Stimulated activated CD8-positive, alpha-beta memory T cell treated with anti-CD3 and anti-CD28 coated beads, Interleukin-15, amount 100 ng/mL, for 24 hours (primary cell): Measurements from ENCODE around the gene MARCHF7.
"Not testable (repeated sequence)": the region's sequence is repeated elsewhere in the genome, so short reads cannot be mapped to it uniquely, and the experiment has no call there.

Experiments
- DNase-seq: peaks from one replicate; pipeline ENCODE4 v3.0.0-alpha.2; 2020; ENCODE audit warnings: low read depth

Gene MARCHF7, protein sequence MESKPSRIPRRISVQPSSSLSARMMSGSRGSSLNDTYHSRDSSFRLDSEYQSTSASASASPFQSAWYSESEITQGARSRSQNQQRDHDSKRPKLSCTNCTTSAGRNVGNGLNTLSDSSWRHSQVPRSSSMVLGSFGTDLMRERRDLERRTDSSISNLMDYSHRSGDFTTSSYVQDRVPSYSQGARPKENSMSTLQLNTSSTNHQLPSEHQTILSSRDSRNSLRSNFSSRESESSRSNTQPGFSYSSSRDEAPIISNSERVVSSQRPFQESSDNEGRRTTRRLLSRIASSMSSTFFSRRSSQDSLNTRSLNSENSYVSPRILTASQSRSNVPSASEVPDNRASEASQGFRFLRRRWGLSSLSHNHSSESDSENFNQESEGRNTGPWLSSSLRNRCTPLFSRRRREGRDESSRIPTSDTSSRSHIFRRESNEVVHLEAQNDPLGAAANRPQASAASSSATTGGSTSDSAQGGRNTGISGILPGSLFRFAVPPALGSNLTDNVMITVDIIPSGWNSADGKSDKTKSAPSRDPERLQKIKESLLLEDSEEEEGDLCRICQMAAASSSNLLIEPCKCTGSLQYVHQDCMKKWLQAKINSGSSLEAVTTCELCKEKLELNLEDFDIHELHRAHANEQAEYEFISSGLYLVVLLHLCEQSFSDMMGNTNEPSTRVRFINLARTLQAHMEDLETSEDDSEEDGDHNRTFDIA

DNA sequence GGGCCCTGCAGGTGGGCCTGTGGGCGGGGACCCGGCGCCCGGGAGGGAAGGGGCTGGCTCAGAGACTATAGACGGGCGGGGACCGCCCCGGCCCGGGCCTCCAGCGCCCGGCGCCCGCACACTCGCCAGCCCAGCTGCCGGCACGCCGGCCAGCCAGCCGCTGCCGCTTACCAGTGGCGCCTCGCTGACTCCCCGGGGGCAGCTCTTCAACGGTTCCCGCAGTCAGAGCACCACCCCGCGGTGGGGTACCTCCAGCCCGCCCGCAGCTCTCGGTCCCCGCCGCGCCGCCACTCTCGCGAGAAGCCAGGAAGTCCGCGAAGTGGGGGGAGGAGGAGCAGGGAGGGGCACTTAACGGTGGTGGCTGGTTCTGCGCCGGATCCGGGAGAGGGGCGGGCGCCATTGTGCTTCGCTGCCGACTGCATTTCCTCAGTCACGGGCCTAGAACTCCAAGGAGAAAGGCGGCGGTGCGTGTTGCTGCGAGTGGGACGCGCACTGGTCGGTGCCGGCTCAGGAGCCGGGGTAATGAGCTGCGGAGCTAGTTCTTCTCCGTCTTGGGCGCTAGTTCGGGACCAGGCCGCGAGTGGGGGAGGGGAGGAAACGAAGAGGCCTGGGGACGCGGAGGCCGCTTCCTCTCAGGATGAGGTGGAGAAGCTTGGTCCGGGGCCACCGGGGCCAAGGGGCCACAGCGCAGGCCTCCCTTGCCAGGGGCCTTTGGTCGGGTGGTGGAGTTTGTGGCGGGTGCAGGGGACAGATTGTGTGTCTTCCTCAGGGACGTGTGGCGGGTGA is at the start of gene MARCHF7:
Gene MARCHF7, plus strand, starts transcription at position 364 of the 786 bp plus-strand sequence. CDS start 16,517 bp downstream, outside the sequence.
- peak; percentile 88 for DNase-seq

DNA sequence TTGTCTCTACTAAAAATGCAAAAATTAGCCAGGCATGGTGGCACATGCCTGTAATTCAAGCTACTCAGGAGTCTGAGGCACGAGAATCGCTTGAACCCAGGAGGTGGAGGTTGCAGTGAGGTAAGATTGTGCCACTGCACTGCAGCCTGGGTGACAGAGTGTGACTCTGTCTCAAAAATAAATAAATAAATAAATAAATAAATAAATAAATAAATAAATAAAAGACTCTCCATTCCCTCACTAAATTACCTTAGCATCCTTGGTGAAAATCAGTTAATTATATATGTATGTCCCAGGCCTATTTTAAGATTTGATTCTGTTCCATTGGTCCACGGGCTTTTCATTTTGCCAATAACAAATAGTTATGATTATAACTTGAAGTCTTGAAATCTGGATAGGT is 44.9 kb upstream of the MARCHF7 start:
- not testable (repeated sequence) for DNase-seq

DNA sequence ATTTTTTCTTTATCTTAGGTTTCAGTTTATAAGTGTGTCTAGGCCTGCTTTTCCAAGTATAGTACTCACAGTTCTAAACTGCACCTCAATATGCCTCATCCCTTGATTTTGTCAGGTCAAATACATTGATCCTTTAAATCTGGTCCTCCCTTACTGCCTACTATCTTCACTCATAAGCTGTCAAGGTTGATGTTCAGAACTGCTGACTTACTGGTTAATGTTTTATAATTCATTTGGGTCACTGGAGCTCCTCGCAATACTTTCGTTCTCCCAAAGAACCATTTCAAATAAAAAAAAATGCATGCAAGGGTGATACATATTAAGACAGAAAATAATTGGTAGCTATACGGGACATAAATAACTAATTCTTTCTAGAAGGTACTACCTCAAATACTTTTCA is 41.3 kb upstream of the MARCHF7 start:
- no peak for DNase-seq

DNA sequence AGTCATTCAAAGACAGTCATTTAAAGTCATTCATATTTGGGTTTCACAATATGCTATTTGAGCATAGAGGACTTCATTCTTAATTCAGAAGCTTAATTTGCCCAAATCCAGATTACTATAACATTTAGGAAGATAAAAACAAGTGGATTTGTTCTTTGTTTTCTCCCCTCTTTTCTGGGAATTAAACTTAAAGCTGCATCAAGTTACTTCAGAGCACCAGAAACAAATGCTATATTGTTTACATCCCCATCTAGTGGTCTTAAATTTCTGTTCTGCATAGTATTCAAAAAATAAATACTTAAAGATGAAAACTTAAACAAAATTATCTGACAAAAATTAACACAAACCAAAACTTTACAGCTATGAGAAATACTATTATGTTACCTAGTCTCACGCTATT is 34.7 kb upstream of the MARCHF7 start:
- no peak for DNase-seq

DNA sequence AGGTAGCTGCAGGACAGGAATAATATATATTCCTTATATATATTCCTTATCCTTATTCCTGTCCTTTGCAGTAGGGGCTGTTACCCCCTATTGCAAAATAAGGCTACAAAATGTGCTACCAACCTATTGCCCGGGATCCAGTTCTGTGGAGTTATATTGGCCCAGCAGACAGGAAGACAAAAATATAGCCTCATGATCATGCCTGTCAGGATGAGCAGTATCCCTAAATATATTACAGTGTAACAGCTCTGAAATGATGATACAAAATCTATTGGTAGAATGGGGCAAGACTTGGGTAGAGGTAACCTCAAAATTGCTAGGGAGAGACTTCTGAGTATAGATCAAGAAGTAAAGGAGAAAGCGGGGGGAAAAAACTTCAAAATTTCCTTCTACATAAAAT is 31.6 kb upstream of the MARCHF7 start:
- DNase-seq: no peak

DNA sequence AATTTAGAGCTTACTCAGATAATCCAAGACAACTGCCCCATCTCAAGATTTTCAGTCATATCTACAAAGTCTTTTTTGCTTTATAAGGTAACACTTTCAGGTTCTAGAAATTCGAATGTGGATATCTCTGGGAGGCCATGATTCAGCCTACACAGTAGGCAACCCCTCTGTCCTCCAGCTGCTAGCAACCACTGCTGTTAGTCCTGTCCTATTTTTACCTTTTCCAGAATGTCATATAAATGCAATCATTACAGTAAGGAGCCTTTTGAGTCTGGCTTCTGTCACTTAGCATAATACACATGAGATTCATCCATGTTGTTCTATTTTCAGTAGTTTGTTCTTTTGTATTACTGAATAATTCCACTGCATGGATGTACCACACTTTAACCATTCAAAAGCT is 28.5 kb upstream of the MARCHF7 start:
- DNase-seq: no peak

DNA sequence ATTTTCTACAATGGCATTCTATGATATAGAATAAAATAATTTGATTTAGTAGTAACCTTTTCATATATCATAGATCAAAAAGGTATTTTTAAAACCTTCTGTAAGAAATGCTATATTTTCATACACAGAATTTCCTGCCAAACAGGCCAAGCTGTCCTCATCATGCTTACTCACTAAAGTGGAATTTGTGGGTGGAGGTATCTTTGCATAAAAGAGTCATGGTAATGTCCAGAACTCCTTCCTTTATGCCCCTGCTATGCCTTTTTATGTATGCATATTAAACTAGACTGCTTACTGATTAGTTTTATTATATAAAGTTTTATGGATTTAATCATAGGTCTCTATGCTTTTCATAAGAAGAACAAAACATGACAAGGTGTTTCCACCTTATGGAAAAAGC is 27.5 kb upstream of the MARCHF7 start:
- no peak for DNase-seq

DNA sequence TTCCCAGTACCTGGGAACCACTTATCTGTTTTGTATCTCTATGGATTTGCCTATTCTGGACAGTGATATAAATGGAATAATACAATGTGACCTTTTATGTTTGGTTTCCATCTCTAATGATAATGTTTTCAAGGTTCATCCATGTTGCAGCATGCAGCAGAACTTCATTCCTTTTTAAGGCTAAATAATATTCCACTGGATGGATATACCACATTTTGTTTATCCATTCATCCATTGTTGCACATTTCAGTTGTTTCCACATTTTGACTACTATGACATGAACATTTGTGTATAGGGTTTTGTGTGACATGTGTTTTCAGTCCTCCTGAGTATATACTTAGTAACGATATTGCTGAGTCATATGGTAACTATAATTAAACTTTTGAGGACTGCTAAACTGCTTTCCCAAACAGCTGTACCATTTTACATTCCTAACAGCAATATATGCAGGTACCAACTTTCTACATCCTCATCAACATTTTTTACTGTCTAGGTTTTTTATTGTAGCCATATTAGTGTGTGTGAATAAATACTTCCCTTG is 17.7 kb upstream of the MARCHF7 start:
- no peak for DNase-seq

DNA sequence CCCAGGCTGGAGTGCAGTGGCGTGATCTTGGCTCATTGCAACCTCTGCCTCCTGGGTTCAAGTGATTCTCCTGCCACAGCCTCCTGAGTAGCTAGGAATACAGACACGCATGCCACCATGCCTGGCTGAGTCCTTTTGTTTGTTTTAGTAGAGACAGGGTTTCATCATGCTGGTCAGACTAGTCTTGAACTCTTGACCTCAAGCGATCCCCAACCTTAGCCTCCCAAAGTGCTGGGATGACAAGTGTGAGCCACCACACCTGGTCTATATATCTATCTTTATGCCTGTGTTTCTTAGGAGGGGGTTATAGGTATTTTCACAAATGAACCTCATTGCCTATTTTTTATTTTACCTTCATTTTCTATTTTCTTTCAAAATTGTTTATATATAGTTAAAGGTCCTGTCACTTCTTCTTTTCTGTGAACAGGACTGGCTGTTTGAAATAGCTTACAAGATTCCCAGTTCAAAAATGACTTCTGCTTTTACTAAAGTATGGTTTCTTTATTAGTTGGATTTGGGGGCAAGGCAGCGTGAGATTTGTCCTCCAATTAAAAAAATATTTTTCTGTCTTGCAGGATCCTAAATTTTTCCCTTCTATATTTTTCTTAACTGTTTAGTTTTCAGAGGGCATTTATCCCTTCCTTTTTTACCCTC is 16.4 kb upstream of the MARCHF7 start:
- DNase-seq: no peak

DNA sequence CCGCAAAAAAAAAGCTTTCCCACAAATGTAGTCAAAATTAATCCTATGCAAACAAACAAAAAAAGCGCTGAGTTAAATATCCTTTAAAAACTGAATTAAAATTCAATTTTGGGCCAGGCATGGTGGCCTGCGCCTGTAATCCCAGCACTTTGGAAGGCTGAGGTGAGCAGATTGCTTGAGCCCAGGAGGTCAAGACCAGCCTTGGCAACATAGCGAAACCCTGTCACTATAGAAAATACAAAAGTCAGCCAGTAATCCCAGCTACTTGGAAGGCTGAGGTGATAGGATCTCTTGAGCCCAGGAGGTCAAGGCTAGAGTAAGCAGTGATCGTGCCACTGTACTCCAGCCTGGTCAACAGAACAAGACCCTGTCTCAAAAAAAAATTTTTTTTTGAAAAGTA is 8.8 kb upstream of the MARCHF7 start:
- DNase-seq: no peak

DNA sequence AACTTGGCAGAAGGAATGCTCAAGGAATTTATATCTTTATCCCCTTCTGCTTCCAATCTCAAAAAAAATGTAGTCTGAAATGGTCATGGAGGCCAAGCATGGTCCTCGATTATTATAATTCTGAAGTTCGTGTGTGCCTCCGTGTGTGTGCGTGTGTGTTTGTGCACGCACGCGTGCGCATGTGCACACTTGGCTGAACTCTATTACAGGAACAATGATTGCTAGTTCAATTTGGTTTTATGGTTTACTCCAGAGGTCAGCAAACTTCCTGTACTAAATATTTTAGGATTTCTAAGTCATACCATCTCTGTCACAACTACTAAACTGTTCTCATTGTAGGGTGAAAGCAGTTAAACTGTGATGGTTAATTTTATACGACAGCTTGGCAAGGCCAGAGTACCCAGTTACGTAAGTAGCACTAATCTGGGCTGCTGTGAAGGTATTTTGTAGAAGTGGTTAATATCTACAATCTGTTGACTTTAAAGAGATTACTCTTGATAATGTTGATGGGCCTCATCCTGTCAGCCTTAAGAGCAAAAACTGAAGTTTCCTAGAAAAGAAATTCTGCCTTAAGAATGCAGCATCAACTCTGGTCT is 5.8 kb upstream of the MARCHF7 start:
- no peak for DNase-seq

DNA sequence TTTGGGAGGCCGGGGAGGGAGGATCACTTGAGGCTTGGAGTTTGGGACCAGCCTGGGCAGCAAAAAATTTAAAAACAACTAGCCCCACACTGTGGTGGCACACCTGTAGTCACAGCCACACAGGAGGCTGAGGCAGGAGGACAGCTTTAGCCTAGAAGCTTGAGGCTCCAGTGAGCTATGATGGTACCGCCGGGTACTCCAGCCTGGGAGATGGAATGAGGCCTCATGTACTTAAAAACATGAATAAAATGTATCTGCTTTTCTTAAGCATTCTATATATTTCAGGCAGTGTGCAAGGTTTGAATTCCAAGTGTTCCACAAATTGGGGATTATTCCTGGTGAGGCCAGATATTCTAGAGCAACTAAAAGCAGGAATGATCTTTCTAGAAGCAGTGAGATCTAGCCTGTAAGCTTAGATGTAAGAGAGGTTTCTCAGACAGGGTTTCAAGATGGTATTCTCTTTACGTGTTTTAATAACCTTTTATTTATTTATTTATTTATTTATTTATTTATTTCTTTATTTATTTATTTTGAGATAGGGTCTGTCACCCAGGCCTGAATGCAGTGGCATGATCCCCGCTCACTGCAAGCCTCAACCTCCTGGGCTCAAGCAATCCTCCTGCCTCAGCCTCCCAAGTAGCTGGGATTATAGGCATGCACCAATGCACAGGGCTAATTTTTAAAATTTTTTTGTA is 4.1 kb upstream of the MARCHF7 start:
- no peak for DNase-seq

DNA sequence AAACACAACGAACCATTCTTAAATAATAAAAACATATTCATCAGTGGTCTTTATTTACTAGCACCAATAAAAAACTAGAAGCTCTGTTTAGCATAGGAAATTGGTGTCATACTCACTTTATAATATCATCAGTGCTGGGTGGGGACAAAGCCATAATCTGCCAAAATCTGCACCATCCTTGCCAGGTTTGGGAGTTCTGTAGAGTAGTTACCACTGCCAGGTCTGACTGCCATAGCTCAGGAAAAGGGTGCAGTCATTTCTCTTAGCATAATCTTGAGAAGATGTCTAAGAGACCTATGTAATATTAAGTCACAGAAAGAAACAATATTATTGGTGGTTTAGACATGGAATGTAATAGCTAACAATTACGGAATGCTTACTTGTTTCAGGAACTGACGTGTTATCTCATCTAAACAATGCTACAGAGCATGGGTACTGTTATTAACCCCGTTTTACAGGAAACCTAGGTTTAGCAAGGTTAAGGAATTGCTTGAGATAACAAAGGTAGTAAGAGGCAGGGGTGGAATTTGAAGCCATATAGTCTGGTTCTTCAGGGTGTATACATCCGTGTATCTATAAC is 1.6 kb upstream of the MARCHF7 start:
- DNase-seq: no peak

DNA sequence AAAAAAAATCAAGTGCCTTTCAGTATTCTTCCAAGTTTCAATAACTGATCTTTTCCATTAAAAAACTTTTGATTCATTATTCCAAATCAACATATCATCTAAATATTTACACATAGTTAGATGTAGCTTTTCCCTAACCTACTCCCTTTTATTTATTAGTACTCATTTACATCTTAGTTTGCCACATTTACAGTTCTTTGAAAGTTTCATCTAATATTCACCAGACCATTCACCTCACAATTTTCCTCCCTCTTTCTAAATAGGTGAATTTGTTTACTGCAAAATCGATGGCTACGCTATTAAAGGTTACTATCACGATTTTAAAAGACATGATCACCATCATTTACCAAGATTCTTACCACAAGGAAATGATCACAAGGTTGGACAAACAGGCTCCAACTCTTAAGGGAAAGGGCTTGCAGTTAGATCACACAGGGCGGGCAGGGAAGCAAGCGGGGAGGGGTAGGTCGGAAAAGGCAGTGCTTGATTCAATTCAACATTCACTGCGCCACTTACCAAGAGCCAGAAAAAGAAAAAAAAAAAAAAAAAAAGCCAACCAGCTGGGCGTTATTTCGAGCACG is 654 bp upstream of the MARCHF7 start:
- no peak for DNase-seq

DNA sequence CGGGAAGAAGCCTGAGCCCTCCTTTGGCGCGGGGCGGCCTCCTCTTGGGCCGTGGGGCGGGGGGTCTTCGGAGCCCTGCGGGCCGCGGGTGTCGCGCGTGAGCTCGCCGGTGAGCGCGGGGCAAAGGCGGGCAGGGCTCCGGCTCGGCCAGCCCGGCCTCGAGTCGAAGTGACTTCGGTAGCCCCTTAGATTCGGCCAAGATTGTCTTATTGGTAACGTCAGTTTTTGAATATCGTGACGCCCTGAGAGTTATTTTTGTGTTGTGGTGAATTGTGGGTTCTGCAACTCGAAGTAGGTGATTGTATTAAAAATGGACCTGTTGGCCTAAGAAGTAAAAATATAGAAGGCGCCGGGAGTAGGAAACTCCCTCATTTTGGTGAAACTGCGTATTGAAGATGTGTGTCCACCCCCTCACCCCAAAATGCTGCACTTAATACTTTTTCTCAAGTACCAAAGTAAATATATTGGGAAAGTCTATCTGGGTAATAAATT is 669 bp downstream of the MARCHF7 start:
- DNase-seq: no peak

DNA sequence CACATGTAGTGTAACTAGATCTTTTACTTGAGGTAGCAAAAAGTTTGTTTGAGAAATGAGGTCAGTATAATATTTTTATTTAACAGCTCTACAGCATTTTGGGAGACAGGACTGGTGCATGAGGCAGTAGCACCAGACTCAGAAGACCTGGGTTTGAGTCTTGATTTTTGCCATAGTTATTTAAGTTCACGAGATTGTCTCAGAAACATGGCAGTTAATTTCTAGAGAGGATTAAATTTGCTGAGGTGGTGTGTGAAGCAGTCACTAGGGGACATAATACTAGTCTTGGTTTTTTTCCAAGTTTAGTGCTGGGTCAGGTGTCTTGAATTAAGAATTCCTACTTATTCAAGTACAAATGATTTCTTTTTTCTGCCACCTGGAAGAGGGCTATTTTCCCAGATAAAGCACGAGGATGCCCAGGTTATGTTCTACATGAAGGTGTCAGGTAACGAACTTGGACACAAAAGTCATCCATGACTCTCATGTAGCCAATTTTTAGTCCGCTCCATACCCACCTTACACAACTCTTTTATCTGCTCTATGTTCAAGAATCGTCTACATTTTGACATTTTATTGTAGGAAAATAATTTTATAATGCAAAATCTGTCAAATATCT is 1.4 kb downstream of the MARCHF7 start:
- no peak for DNase-seq

DNA sequence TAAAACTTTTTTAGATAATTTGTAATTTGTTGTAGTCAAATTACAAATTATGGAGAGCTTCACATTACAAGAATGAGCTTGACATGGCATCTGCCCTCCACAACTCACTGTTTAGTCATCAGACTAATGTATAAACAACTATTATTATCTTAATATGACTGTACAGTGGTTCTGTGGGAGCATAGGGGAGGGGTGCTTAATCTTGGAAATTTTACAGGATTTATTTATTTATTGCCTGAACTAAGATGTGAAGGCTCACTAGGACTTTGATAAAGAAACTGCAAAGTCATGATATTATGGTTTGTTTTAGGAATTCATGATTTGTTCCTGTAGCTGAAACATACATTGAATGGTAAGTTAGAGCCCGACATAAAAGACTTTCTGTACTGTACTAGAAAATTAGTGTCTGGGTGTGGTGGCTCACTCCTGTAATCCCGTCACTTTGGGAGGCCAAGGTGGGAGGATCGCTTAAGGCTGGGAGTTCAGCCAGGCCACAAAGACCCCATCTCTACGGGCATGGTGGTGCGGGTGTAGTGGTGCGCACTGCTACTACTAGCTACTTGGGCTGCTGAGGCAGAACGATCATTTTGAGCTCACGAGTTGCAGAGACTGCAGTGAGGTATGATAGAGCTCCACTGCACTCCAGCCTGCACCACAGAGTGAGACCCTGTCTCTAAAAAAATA is 2.1 kb downstream of the MARCHF7 start:
- no peak for DNase-seq

DNA sequence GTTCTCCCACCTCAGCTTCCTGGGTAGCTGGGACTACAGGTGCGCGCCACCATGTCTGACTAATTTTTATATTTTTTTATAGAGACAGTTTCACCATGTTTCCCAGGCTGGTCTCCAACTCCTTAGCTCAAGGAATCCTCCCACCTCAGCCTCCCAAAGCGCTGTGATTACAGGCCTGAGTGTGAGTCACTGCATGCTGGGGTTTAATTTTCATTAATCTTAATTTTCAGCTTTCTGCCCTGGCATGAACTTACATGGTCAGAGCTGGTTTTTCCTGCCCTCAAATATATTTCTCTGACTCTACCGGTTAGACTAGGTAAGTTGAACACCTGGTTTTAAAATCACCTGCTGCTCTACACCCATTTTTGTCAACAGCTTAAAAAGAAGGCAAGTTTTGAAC is 3.1 kb downstream of the MARCHF7 start:
- no peak for DNase-seq

DNA sequence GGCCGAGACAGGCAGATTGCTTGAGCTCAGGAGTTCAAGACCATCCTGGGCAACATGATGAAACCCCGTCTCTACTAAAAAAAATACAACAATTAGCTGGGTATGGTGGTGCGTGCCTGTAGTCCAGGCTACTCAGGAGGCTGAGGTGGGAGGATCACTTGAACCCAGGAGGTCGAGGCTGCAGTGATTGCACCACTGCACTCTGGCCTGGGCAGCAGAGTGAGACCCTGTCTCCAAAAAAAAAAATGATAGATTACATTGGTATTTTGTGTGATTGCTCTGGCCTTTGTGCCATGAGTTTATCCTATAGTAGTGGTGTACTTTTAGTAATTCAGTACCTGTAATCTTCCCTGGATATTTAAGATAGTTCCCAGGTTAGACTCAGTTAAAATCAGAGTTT is 4.1 kb downstream of the MARCHF7 start:
- DNase-seq: not testable (repeated sequence)
